ENCODE measurements around the gene SLC25A34. TPM values are rescaled to one million over a fixed set of nuclear protein-coding genes. Genes with fewer than 3 reads are reported as not detected.

SLC25A34 gene
- total RNA-seq (2022; extraction: Qiagen RNA extraction): 0.10 to 0.22 TPM (median 0.20 TPM) in 5 replicates

DNA sequence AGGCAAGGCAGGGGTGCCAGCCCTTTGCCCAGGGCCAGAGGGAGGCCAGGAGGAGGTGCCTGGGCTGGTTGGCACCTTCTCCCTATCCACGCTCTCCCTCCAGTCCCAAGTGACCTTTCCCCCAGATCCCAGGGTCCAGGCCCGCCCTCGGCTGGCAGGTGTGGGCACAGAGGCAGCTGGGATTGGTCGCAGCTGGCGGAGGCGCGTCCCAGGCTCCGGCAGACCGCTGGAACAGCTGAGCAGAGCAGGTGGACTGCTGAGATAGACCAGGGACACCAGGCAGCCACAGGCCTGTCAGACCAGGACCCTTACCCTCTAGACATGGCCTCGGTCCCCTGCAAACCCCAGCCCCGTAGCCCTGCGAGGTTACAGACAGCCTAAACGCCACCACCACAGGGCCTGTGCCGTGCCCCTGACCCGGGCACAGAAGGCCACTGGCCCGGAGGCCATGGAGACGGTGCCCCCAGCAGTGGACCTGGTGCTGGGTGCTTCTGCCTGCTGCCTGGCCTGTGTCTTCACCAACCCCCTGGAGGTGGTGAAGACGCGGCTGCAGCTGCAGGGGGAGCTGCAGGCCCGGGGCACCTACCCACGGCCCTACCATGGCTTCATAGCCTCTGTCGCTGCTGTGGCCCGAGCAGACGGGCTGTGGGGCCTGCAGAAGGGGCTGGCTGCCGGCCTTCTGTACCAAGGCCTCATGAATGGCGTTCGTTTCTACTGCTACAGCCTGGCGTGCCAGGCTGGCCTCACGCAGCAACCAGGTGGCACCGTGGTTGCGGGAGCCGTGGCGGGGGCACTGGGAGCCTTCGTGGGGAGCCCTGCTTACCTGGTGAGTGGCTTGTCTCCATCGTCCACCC lies at the start of gene SLC25A34:
Gene SLC25A34, plus strand, starts transcription at position 221 of the 854 bp plus-strand sequence. Its CDS starts 228 bp downstream, at position 449.

GRCh38 chr1:15742339-15742801 lies 6.3 kb downstream of the SLC25A34 start, which contains the start of gene TMEM82:
Gene TMEM82, plus strand, starts transcription at chr1:15742499. Its CDS starts 61 bp downstream, at chr1:15742560.

DNA sequence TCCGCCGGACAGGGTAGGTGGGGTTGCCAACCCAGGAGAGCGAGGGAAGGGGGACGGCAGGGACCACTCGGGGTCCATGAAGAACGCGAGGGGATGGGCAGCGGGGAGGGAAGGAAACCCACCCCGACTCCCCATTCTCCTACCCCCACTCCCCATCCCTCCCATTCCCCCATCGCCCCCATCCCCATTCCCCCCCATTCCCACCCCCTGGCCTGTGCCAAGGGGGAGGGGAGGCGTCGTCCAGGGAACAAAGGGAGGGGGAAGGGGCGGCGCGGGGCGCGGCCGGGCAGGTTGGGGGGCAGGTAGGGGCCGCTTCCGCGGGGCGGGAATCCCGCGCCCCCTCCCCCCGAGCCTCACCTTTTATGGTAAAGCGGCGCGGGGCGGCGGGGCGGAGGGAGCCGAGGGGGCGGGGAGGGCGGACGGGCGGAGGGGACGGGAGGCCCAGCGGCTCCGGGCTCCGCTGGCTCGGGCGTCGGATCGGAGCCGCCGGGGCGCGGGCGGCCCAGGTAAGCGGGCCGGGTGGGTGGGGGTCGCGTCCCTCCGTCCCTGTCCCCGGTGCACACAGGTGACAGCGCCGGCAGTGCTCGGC lies 22.4 kb downstream of the SLC25A34 start, which contains the start of gene FBLIM1:
Gene FBLIM1, plus strand, starts transcription at position 453 of the 589 bp plus-strand sequence. CDS start 6,189 bp downstream, outside the sequence.

Other genes starting within 250 kb of the SLC25A34 start
- gene CASP9, start 212.0 kb upstream of the SLC25A34 start, total RNA-seq (2022; extraction: Qiagen RNA extraction): 5.2 to 6.7 TPM (median 5.9 TPM) in 5 replicates
- gene DNAJC16, start 209.4 kb upstream of the SLC25A34 start, total RNA-seq (2022; extraction: Qiagen RNA extraction): 3.9 to 6.2 TPM (median 5.8 TPM) in 5 replicates
- gene AGMAT, start 151.2 kb upstream of the SLC25A34 start, total RNA-seq (2022; extraction: Qiagen RNA extraction): 5.2 to 8.2 TPM (median 7.7 TPM) in 5 replicates
- 6.1 to 10.6 TPM (median 8.9 TPM) in 5 replicates for gene DDI2, start 118.8 kb upstream of the SLC25A34 start, total RNA-seq (2022; extraction: Qiagen RNA extraction)
- gene PLEKHM2, start 51.9 kb upstream of the SLC25A34 start, total RNA-seq (2022; extraction: Qiagen RNA extraction): 17.5 to 27.3 TPM (median 25.1 TPM) in 5 replicates
- gene TMEM82, start 6.2 kb downstream of the SLC25A34 start, total RNA-seq (2022; extraction: Qiagen RNA extraction): 0.05 TPM in 1 of 5 replicates, not detected in the others
- gene FBLIM1, start 22.5 kb downstream of the SLC25A34 start, total RNA-seq (2022; extraction: Qiagen RNA extraction): 17.2 to 30.9 TPM (median 24.8 TPM) in 5 replicates
- 5.5 to 10.6 TPM (median 5.7 TPM) in 5 replicates for gene UQCRHL, start 71.4 kb downstream of the SLC25A34 start, total RNA-seq (2022; extraction: Qiagen RNA extraction)
- gene SPEN, start 111.4 kb downstream of the SLC25A34 start, total RNA-seq (2022; extraction: Qiagen RNA extraction): 27.1 to 50.4 TPM (median 43.3 TPM) in 5 replicates
- gene ZBTB17, start 239.8 kb downstream of the SLC25A34 start, total RNA-seq (2022; extraction: Qiagen RNA extraction): 9.7 to 13.9 TPM (median 12.7 TPM) in 5 replicates

Data from A549 treated with dexamethasone at 1 μM for 4 hours (cell line).